Left ventricle myocardium inferior (tissue), 1 donor: ENCODE results near the gene ITGB3BP. TPM values are rescaled to one million over a fixed set of nuclear protein-coding genes. Genes with fewer than 3 reads are reported as not detected.
A peak's percentile ranks its signal among the peaks of the same experiment; 100 is the strongest.
"Not testable (repeated sequence)": the region's sequence is repeated elsewhere in the genome, so short reads cannot be mapped to it uniquely, and the experiment has no call there.

ENCODE experiments used
- DNase-seq: peaks from one replicate; pipeline ENCODE4 v3.0.0-alpha.2; 2020
- H3K27ac ChIP-seq: fragments of 200-600 bp; replicated peaks from 2 replicates; pipeline ENCODE4 v1.8.0; 2021
- H3K27me3 ChIP-seq: fragments of 200-600 bp; 2 replicates; pipeline ENCODE4 v1.8.0; 2021; ENCODE audit warnings: low read depth
- H3K36me3 ChIP-seq: fragments of 200-600 bp; 2 replicates; pipeline ENCODE4 v1.8.0; 2021
- H3K4me1 ChIP-seq: fragments of 200-600 bp; 2 replicates; pipeline ENCODE4 v1.8.0; 2021
- H3K4me3 ChIP-seq: fragments of 200-600 bp; 2 replicates; pipeline ENCODE4 v1.8.0; 2021; ENCODE audit warnings: mild to moderate bottlenecking, moderate library complexity
- H3K9me3 ChIP-seq: fragments of 200-600 bp; replicated peaks from 2 replicates; pipeline ENCODE4 v1.8.0; 2021
- CTCF ChIP-seq: fragments of 200-600 bp; IDR thresholded peaks from 2 replicates; pipeline ENCODE4 v1.8.0; 2021; ENCODE audit warnings: antibody characterized with exemption, mild to moderate bottlenecking, borderline replicate concordance
- intact Hi-C: fragments of 100-400 bp; cut with micrococcal nuclease; formaldehyde crosslinking; loops from one replicate; pipeline ENCODE4 v1.11.0; 2022
- long read RNA-seq: library from polyadenylated mRNA; unstranded; transcript quantifications from one replicate; pipeline ENCODE4 v2.0.0, GENCODE V29; 2021
- total RNA-seq: library from RNA; stranded (reverse); fragmentation: NEBNext Ultra II Directional; extraction: Animal tissue kit (Norgen Biotek cat#: 25700); gene quantifications from one replicate; pipeline ENCODE4 v1.2.1, GENCODE V29; 2021
- donor health status: DM: no; HTN: yes; CAD: no; lungs with severe emphysema.

The ITGB3BP gene
- total RNA-seq = 10.9 TPM
- long read RNA-seq, partial matches to known transcripts = 0 of 8 reads
- long read RNA-seq, other reads (novel, unspliced or antisense) = 4 of 8 reads

GRCh38 chr1:63522891-63523728, at the start of gene ITGB3BP, which contains the start of gene EFCAB7:
Gene ITGB3BP (minus strand): TSS chr1:63523225. CDS start chr1:63523133, 92 bp downstream.
Gene EFCAB7 (plus strand): TSS chr1:63523525. CDS start chr1:63525573, 2,048 bp downstream.
- H3K9me3 ChIP-seq = no peaks in the 10 kb centered on the region
- peak within 1 kb of the TSS; percentile 88 for H3K27ac ChIP-seq
- intact Hi-C loops = no loop called here
- H3K4me1 ChIP-seq = peaks cover 34% of the 10 kb centered on the region
- peak within 1 kb of the TSS; percentile 70 for H3K4me3 ChIP-seq
- H3K27me3 ChIP-seq = no peaks in the 10 kb centered on the region
- TF ChIP-seq CTCF = no peak
- peak; percentile 78 for DNase-seq
- H3K36me3 ChIP-seq = peaks cover 9% of the 10 kb centered on the region

- H3K4me3 ChIP-seq, H3K36me3 ChIP-seq, H3K27me3 ChIP-seq, H3K9me3 ChIP-seq, H3K27ac ChIP-seq, H3K4me1 ChIP-seq, intact Hi-C loops, DNase-seq: not testable (repeated sequence)
Measured at GRCh38 chr1:63572686-63573085, 49.7 kb upstream of the ITGB3BP start.

GRCh38 chr1:63569640-63570316, 46.8 kb upstream of the ITGB3BP start:
- DNase-seq = no peak
- Histone ChIP-seq H3K4me3 (no peak overlapping the region), H3K36me3 (peaks cover 2% of the 10 kb centered on the region), H3K9me3 (no peaks in the 10 kb centered on the region), H3K4me1 (peaks cover 5% of the 10 kb centered on the region), H3K27me3 (no peaks in the 10 kb centered on the region), H3K27ac (no peak overlapping the region)
- TF ChIP-seq CTCF = no peak
- intact Hi-C loops = no loop called here

GRCh38 chr1:63569068-63569467, 46.0 kb upstream of the ITGB3BP start:
- H3K36me3 ChIP-seq = peaks cover 5% of the 10 kb centered on the region
- no peaks in the 10 kb centered on the region for H3K27me3 ChIP-seq
- DNase-seq = no peak
- H3K27ac ChIP-seq = no peak overlapping the region
- intact Hi-C loops = no loop called here
- peaks cover under 1% of the 10 kb centered on the region for H3K4me1 ChIP-seq
- TF ChIP-seq CTCF = no peak
- H3K9me3 ChIP-seq = no peaks in the 10 kb centered on the region
- H3K4me3 ChIP-seq = no peak overlapping the region

- DNase-seq = no peak
Measured at GRCh38 chr1:63563745-63564144, 40.7 kb upstream of the ITGB3BP start.

More at GRCh38 chr1:63563745-63564144, 40.7 kb upstream of the ITGB3BP start:
- no peak overlapping the region for H3K4me3 ChIP-seq
- intact Hi-C loops = no loop called here
- H3K36me3 ChIP-seq = peaks cover 5% of the 10 kb centered on the region
- H3K4me1 ChIP-seq = no peaks in the 10 kb centered on the region
- TF ChIP-seq CTCF = no peak
- no peaks in the 10 kb centered on the region for H3K9me3 ChIP-seq
- no peaks in the 10 kb centered on the region for H3K27me3 ChIP-seq
- no peak overlapping the region for H3K27ac ChIP-seq
